HS-27A (cell line): ENCODE results near the gene PCDH8.
"Not testable (repeated sequence)": the region's sequence is repeated elsewhere in the genome, so short reads cannot be mapped to it uniquely, and the experiment has no call there.

Source experiments
- DNase-seq: peaks from one replicate; pipeline ENCODE4 v3.0.0-alpha.2; 2012; ENCODE audit warnings: low read depth, missing footprints

PCDH8 gene

GRCh38 chr13:52817886-52818285 lies 30.6 kb downstream of the PCDH8 start:
- DNase-seq = not testable (repeated sequence)

- no peak for DNase-seq
These were observed 33.1 kb downstream of the PCDH8 start for GRCh38 chr13:52815330-52815729.

DNA sequence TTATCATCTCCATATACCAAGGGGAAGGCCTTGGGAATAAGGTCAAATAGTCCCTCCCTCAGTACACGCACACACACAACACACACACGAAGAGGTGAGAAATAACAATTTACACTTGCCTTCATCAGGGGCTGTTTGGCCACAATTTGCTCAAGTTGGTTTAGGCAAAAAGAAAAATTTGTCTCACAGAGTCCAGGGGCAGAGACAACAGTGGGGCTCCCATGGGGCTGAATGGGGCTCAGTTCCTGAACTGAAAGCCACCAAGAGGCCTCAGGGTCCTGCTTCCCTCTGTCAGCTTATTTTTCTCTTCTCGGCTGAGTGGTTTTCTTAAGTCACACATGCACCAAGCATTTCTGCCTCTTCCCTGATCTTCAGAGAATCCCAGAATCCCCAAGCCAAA lies 35.5 kb downstream of the PCDH8 start:
- no peak for DNase-seq

DNA sequence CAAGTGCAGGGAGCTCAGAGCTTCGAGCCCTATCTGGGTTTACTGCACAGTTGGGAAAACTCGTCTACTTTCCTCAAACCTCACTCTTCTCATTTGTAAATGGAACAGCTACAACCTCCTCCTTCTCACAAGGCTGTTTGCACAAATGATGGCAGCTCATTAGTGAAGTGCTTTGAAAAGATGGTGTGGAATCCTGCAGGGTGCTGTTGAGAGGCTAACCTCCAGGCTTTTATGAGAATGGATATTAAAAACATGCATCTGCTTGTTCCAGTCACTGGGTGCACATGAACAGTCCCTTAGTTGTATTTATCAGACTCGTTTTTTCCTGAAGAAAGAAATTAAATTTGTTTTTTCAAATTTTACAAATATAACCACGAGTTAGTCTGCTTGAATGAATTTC lies 36.6 kb downstream of the PCDH8 start:
- DNase-seq = no peak

DNA sequence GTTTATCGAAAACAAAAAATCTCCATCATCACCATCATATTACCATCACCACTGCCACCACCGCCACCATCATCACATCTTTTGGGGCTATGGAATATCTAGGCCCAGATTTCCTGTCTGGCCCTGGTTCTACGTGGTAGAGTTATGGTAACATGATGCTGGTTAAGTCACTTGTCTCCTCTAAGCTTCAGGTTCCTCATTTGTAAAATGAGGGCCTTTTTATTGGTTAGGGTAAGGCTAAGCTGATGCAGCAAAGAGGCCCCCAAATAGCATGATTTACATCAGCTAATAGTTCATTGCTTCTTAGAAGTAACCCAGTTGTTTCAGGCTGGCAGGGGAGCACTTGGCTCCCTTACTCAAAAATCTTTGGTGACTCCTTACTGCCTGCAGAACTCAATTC lies 37.9 kb downstream of the PCDH8 start:
- DNase-seq = no peak

- DNase-seq = no peak
These were observed 38.4 kb downstream of the PCDH8 start for GRCh38 chr13:52810011-52810410.

DNA sequence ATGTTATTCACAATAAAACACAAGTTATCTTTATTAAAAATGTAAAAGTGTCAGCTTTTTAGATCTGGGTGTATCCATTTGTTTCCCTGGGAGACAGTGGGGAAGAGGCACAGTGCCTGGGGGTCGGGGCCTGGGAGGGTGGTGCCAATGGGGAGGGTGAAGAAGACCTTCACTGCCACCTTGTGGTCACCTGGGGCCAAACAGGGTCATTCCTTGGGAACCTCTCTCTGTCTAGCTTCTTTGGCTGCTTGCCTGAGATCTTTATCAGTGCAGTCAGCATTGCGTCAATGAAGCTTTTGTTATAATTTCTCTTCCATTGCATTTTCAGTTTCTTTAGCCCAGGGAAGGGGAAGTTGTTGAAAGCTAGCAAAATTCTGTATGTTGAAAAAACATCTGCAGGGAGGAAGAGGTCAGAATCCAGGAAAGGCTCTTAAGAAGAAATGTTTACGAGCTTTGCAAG lies 39.1 kb downstream of the PCDH8 start:
- peak; percentile 15 for DNase-seq

GRCh38 chr13:52808842-52809219 lies 39.6 kb downstream of the PCDH8 start:
- no peak for DNase-seq

DNA sequence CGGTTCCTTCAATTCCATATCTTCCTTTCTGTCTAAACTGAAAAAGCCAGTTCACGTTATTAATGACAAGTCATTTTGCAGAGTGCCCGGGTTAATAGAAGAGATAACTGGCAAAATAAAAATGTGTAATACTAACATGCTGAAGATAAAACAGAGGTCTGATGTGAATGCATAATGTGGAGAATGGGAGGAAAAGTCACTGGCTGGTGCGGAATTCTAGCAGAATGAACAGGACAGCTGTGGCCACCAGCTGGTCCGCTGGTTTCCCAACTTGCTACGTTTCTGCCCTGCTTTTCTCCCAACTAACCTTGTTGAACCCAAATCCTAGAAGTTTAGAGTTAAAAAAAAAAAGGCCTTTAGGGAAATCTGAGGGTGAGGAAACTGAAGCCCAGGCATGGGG lies 42.4 kb downstream of the PCDH8 start:
- DNase-seq = no peak

GRCh38 chr13:52804202-52804641 lies 44.2 kb downstream of the PCDH8 start:
- no peak for DNase-seq

DNA sequence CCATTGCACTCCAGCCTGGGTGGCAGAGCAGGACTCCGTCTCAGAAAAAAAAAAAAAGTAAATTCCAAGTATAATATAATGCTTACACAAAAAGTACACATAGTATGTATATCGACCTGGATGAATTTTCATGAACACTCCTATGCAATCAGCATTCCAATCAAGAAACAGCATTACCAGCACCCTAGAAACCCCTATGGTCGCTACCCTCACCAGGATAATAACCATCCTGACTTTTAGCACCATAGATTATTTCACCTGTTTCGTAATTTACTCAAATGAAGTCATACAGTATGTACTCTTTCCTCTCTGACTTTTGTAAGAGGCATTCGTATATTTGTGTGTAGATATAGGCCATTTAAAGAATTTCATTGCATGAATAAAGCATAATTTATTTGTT lies 47.6 kb downstream of the PCDH8 start:
- DNase-seq = no peak

- DNase-seq = no peak
These were observed 49.5 kb downstream of the PCDH8 start for GRCh38 chr13:52798770-52799430.

DNA sequence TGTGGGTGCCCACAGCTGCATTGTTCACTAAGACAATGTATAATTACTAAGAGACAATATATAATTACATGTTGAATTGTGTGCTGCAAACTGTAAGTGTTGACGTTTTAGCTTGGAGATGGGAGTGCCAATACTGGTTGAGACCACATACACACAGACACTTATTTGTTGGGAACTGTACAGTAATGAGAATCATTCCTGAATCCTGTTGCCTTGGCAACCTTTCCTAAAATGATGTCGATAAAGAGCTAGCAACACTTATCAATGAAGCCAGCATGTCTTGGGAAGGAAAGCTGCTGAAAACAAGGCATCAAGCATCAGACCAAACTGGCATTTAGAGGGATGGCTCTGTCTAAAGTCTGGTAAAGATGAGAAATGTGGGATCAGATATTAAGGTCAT lies 51.3 kb downstream of the PCDH8 start:
- no peak for DNase-seq

- no peak for DNase-seq
These were observed 53.9 kb downstream of the PCDH8 start for GRCh38 chr13:52794589-52794988.

DNA sequence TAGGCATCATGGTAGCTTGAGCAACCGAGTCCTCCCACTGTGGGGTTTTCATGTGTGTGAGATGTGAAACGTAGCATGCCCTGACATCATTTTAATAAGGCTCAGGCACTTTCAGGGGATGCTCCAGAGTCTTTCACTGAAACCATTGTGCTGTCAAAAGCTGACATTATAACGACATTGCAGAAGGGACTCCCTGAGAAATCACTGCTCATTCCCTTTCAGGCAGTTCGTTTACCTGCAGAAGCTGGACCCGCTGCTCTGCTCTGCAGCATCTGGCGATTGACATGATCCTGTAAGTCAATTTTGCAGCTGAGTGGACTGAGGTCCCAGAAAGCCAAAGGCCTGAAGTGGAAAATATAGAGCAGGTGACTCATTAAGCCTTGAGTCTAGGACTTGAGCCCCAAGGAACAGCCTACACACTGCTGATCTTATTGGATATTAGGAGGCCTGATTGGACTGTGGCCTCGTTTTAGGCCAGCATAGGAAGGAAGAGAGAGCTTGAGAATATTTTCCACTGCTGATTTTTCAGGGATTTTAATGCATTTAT lies 54.9 kb downstream of the PCDH8 start:
- DNase-seq = no peak
